Left renal cortex interstitium (tissue), 4 donors: ENCODE measurements around the gene HMGN3. TPM values are rescaled to one million over a fixed set of nuclear protein-coding genes. Genes with fewer than 3 reads are reported as not detected.

ENCODE experiments used
- DNase-seq, 4 donors: peaks; one replicate each; pipeline ENCODE4 v3.0.0-alpha.2; 2013; ENCODE audit warnings: low read depth in 4 of 4, low spot score in 2 of 4, missing footprints in 1 of 4
- polyA plus RNA-seq, 4 donors: library from polyadenylated mRNA; unstranded; fragments of 120-200 nt; gene quantifications; one replicate each; pipeline ENCODE4 v1.2.1, GENCODE V29; 2013; ENCODE audit not compliant: insufficient read length in 4 of 4

The HMGN3 gene
- polyA plus RNA-seq, 4 donors: 281 to 380 (median 315) TPM

GRCh38 chr6:79188885-79189480 is 45.5 kb downstream of the HMGN3 start:
- no peak for DNase-seq

GRCh38 chr6:79188107-79188506 is 46.4 kb downstream of the HMGN3 start:
- no peak for DNase-seq

DNA sequence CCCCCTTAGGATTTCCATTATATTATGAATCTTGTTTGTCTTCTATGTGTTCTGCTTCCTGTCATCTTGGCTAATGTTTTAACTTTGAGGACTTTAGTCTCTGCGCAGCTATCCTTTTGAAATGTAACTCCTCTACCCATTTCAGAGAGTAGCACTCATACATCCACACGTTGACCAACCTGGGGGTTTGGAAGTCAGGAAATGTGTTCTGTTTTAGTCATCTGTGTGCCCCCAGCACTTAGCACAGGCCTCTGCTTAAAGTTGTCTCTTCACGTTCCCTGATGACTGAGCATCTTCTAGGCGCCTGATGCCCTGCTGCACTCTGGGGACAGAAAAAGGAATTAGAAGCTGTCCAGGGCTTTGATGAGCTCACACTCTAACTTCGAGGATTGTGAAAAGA is 47.9 kb downstream of the HMGN3 start:
- DNase-seq: no peak

DNA sequence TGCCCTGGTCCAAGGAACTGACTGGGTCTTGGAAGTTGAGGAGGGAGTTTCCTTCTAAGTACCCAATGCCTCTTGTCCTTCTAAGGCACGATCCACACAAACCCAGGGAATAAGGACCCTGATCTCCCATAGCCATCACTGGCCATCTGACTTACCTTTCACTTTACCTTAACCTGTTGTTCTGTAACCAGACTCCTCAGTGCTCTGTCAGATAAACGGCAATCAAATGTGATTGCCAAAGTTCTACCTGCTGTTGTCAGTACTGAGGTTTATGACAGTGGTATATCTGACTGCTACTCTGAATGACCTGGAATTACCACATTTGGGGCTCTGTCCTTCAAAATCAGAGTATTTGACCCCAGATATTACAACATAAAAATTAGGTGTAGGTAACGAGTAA is 49.8 kb downstream of the HMGN3 start:
- no peak for DNase-seq

DNA sequence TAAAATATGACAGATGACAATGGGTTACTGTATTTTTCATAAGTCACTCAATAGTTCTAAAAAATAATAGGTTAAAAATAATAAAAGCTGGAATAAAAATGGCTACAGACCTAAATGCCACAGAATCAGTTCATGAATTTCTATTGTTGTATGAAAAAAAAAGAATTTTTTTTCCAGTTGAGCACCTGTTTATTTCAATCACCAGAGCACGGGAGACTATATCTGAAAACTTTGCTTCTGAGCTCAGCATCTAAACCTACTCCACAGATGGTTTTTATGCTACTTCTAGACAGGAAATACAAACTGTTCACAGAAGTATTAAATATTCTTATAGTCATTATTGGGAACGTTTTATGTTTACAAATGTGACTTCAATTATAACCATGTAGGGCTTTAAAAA is 50.4 kb downstream of the HMGN3 start:
- no peak for DNase-seq

DNA sequence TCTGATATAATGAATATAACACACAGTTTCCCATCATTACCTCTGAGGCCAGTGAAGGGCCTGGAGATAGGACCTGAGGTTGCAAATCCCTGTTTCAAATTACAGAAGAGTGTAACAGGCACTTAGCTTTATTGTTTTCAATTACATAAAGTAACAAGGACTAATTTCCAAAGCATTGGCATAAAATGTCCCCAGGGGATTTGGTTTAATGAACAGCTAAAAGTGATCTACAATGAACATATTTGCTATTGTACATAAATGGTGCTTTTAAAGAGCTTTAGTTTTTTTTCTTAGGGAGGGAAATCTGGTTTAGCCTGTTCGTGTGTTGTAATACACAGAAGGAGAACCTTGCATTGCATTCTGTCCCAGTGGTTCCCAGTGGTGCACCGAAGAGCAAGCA is 54.4 kb downstream of the HMGN3 start:
- DNase-seq: peak in 1 of 4 donors; percentile 9

DNA sequence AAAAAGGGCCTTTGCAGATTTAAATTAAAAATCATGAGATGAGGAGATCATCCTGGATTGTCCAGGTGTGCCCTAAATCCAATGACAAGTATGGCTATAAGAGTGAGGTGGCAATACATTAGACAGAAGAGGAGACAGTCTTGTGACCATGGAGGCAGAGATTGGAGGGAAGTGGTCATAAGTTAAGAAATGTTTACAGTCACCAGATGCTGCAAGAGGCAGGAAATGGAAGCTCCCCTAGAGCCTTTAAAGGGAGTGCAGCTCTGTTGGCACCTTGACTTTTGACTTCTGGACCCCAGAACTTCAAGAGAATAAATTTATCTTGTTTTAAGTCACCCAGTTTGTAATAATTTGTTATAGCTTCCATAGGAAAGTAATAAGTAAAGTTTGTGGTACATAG is 61.1 kb downstream of the HMGN3 start:
- no peak for DNase-seq

DNA sequence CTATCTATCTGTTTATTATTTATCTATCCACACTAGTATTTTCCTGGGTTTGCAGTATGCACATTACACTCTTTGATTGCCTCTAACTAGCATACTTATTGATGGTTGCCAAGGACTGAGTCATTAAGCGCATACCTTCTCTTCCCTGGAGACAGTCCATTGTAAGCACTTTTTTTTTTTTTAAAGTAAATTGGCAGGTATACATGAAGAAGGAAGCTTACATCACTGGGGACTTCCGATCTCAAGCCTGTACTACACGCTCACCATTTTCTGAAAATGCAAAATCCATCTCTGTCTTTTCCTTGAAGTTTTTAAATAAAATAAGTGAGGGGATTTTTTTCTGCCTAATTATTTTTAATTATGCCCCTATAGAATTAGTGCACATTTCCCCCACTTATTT is 63.5 kb downstream of the HMGN3 start:
- DNase-seq: no peak

- no peak for DNase-seq
Measured at GRCh38 chr6:79170431-79170830, 64.1 kb downstream of the HMGN3 start.

- DNase-seq: no peak
Measured at GRCh38 chr6:79168695-79168980, 65.8 kb downstream of the HMGN3 start.

GRCh38 chr6:79167931-79168694 is 66.4 kb downstream of the HMGN3 start:
- no peak for DNase-seq

DNA sequence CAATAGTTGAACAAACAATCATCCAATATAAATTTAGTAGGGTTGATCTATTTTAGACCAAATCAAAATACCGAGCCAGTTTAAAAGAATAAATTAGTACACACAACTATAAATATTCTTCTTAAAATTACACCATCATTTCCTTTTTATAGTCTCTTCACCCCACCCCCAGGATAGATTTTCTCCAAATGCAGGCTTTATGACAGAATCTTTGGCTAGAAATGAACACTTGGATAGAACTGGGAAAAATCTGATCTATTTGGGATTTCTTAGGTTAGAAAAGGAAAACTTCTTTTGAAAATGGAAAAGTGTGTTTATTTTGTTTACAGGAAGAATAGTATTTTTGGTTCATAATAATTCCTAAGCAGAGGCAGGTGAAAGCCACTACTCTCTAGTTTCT is 74.6 kb downstream of the HMGN3 start:
- no peak for DNase-seq

DNA sequence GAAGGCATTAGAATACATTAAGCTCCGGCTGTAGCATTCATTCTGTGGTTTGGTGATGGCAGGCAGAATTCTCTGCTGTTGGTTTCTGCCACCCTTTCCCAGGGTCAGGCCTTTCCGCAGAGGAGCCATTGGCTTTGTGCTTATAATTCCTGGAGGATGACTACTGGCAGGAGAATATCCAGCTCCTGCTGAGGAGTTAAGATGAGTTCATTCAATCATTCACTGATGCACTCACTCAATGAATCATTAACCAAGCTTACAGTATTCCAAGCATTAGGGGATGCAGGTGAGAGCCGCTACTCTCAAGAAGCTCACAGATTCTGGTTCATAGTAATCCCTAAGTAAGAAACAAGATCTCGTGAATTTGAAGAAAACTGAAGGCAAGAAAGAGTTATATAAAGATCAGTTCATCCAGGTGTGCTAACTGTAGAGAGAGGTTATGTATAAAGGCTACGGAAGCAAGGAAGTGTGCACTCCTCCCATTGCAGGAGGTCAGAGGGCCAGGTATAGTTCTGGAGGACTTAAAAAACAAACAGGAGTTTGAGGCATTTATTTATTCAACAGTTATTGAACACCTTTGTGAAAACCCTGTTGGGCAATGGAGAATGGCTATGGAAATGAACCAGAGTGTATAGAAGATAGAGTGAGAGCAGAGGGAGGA is 75.5 kb downstream of the HMGN3 start:
- DNase-seq: no peak

DNA sequence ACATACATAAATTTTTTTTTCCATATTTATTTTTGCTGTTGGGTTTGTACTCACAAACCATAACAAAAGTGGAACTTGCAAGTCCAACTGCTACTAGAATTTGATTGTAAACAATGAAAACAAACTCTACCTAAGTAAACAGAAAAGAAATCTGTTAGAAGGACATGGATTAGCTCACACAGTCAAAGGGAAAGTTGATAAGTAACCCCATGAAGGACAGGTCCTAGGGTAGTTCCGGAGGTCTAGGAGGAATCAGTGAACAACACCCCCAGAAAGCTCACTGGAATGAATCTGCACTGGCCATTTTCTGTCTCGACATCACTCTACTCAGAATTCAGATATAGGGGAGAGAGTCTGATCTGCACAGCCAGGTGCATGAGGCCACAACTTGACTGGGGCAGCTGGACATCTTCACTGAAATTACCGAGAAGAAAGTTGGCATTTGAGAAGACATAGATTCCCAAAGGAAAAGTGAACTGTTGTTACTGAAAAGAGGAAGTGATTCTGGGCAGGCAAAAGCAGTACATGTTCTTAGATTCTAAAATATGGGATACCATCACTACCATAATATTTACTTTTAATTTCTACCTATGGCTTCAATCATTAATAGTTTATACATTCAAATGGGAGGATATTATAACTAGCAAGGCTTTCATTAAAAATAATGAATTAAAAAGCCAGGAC is 76.4 kb downstream of the HMGN3 start:
- DNase-seq: no peak

- DNase-seq: no peak
Measured at GRCh38 chr6:79152269-79152737, 82.2 kb downstream of the HMGN3 start.

Other genes starting within 250 kb of the HMGN3 start
- 10 to 100 TPM; 46.5 to 66.5 (median 52.5) TPM for gene PHIP, start 156.4 kb downstream of the HMGN3 start, polyA plus RNA-seq